Caco-2 (cell line): ENCODE measurements around the gene SSUH2. TPM values are rescaled to one million over a fixed set of nuclear protein-coding genes. Genes with fewer than 3 reads are reported as not detected.
"Not testable (repeated sequence)": the region's sequence is repeated elsewhere in the genome, so short reads cannot be mapped to it uniquely, and the experiment has no call there.

Source experiments
- Bru-seq: library from RNA; stranded (reverse); fragments of 400-500 nt; gene quantifications from one replicate; lab custom pipeline; 2021; lab: Mats Ljungman, UMichigan
- BruChase-seq, 2 experiments: library from RNA; stranded (reverse); fragments of 400-500 nt; gene quantifications; one replicate each; lab custom pipeline; 2021; lab: Mats Ljungman, UMichigan
- BruUV-seq: library from RNA; stranded (reverse); fragments of 400-500 nt; replicated peaks from 2 replicates; lab custom pipeline; 2021; lab: Mats Ljungman, UMichigan
- CTCF ChIA-PET: fragments of 300-600 bp; sonication (Branson Sonifier 250); formaldehyde crosslinking; loops from one replicate; lab custom pipeline; 2022; ENCODE audit warnings: antibody characterized with exemption; lab: Charles Lee
- POLR2A ChIA-PET: fragments of 300-600 bp; sonication (Branson Sonifier 250); formaldehyde crosslinking; loops from one replicate; lab custom pipeline; 2022; ENCODE audit warnings: antibody characterized with exemption; lab: Charles Lee
- DNase-seq, 2 experiments: peaks; one replicate each; pipeline versions ENCODE4 v3.0.0 to v3.0.0-alpha.2; 2020 to 2022
- H3K27me3 ChIP-seq: replicated peaks from 2 replicates; pipeline ENCODE4 v1.6.0; 2011; ENCODE audit warnings: low read length; ENCODE audit not compliant: control insufficient read depth, insufficient read depth
- H3K36me3 ChIP-seq: 2 replicates; pipeline ENCODE4 v1.5.1; 2011; ENCODE audit warnings: low read length; ENCODE audit not compliant: control insufficient read depth, insufficient read depth
- H3K4me1 ChIP-seq: fragments of 250-450 bp; sonication (Bioruptor Pico); 2 replicates; pipeline ENCODE4 v1.5.1; 2020; ENCODE audit warnings: mild to moderate bottlenecking
- H3K4me3 ChIP-seq: 2 replicates; pipeline ENCODE4 v1.5.1; 2011; ENCODE audit warnings: low read depth, mild to moderate bottlenecking, control low read depth, low read length
- H3K9me3 ChIP-seq: fragments of 250-450 bp; sonication (Bioruptor Pico); 2 replicates; pipeline ENCODE4 v1.5.1; 2020; ENCODE audit warnings: mild to moderate bottlenecking, moderate library complexity
- H3K27ac Mint-ChIP-seq: one replicate; pipeline ENCODE4 v1.8.0; 2022; ENCODE audit warnings: mixed read lengths; ENCODE audit not compliant: unreplicated experiment
- H3K27me3 Mint-ChIP-seq: one replicate; pipeline ENCODE4 v1.8.0; 2022; ENCODE audit warnings: mixed read lengths; ENCODE audit not compliant: insufficient read depth, unreplicated experiment
- H3K36me3 Mint-ChIP-seq: one replicate; pipeline ENCODE4 v1.8.0; 2022; ENCODE audit warnings: mild to moderate bottlenecking, mixed read lengths; ENCODE audit not compliant: insufficient read depth, unreplicated experiment
- H3K4me1 Mint-ChIP-seq: one replicate; pipeline ENCODE4 v1.8.0; 2022; ENCODE audit warnings: low read depth, mixed read lengths; ENCODE audit not compliant: unreplicated experiment
- H3K4me3 Mint-ChIP-seq: one replicate; pipeline ENCODE4 v1.8.0; 2022; ENCODE audit warnings: mild to moderate bottlenecking, moderate library complexity, mixed read lengths; ENCODE audit not compliant: unreplicated experiment
- H3K9me3 Mint-ChIP-seq: one replicate; pipeline ENCODE4 v1.8.0; 2022; ENCODE audit warnings: mixed read lengths; ENCODE audit not compliant: unreplicated experiment
- CTCF ChIP-seq, 2 experiments: fragments of 200-600 bp in 1 of 2; IDR thresholded peaks; 1 replicate in 1 of 2; 2 replicates in 1 of 2; pipeline versions ENCODE4 v1.5.1 to v1.8.0; 2011 to 2022; ENCODE audit warnings: antibody characterized with exemption in 1 of 2, control low read depth in 1 of 2, inconsistent platforms in 1 of 2, low read depth in 1 of 2, low read length in 1 of 2, mild to moderate bottlenecking in 1 of 2, moderate library complexity in 1 of 2; ENCODE audit not compliant: insufficient read depth in 1 of 2, severe bottlenecking in 1 of 2, unreplicated experiment in 1 of 2
- intact Hi-C: fragments of 100-400 bp; cut with micrococcal nuclease; formaldehyde crosslinking; loops from one replicate; pipeline ENCODE4 v1.10.0; 2022; ENCODE audit not compliant: unreplicated experiment
- long read RNA-seq: library from polyadenylated mRNA; stranded (forward); transcript quantifications from one replicate; pipeline ENCODE4 v2.0.0, GENCODE V29; 2022
- total RNA-seq: library from RNA; stranded (reverse); gene quantifications from 2 replicates; pipeline ENCODE4 v1.2.3, GENCODE V29; 2022

SSUH2 gene
- total RNA-seq (7.6 and 9.4 TPM in 2 replicates), Bru-seq, nascent RNA (percentile 45 among the genes with signal in this experiment), BruChase-seq, experiment 1, labeled RNA remaining after a 2-hour chase (percentile 52 among the genes with signal in this experiment), BruChase-seq, experiment 2, labeled RNA remaining after a 6-hour chase (percentile 49 among the genes with signal in this experiment)
- long read RNA-seq, partial matches to known transcripts: 0 of 8 reads
- long read RNA-seq, other reads (novel, unspliced or antisense): 2 of 8 reads

GRCh38 chr3:8644748-8645390, at the start of gene SSUH2:
SSUH2 (minus strand) TSS chr3:8644798; CDS start chr3:8644758, 40 bp downstream.
- H3K27ac Mint-ChIP-seq: no peak within 1 kb of the TSS
- H3K4me3 Mint-ChIP-seq: no peak within 1 kb of the TSS
- peaks cover 9% of the 10 kb centered on the region for H3K4me1 Mint-ChIP-seq
- ChIA-PET CTCF (no interaction called here), POLR2A (no interaction called here)
- Histone ChIP-seq H3K4me1 (no peaks in the 10 kb centered on the region), H3K9me3 (no peaks in the 10 kb centered on the region), H3K36me3 (no peaks in the 10 kb centered on the region), H3K27me3 (no peaks in the 10 kb centered on the region), H3K4me3 (no peak within 1 kb of the TSS)
- intact Hi-C loops: no loop called here
- no peaks in the 10 kb centered on the region for H3K9me3 Mint-ChIP-seq
- no peak for DNase-seq
- no TSS peak for BruUV-seq
- H3K36me3 Mint-ChIP-seq: no peaks in the 10 kb centered on the region
- no peak for TF ChIP-seq CTCF (IDR thresholded peaks at IDR 0.05; ENCODE audit: insufficient read depth in 1 of 2, low read depth in 1 of 2, low read length in 1 of 2, severe bottlenecking in 1 of 2, unreplicated experiment in 1 of 2)
- no peaks in the 10 kb centered on the region for H3K27me3 Mint-ChIP-seq

- H3K9me3 Mint-ChIP-seq, intact Hi-C loops, H3K4me3 ChIP-seq, POLR2A ChIA-PET, H3K27me3 Mint-ChIP-seq, H3K4me3 Mint-ChIP-seq, H3K27me3 ChIP-seq, H3K36me3 ChIP-seq, CTCF ChIA-PET, H3K27ac Mint-ChIP-seq, BruUV-seq, DNase-seq, H3K36me3 Mint-ChIP-seq, H3K4me1 Mint-ChIP-seq, H3K4me1 ChIP-seq, H3K9me3 ChIP-seq: not testable (repeated sequence)
Measured at GRCh38 chr3:8691295-8691694, 46.7 kb upstream of the SSUH2 start.

- H3K4me3 Mint-ChIP-seq, DNase-seq, H3K27me3 Mint-ChIP-seq, CTCF ChIA-PET, H3K4me1 ChIP-seq, H3K36me3 Mint-ChIP-seq, H3K9me3 ChIP-seq, H3K4me3 ChIP-seq, H3K27me3 ChIP-seq, POLR2A ChIA-PET, H3K27ac Mint-ChIP-seq, BruUV-seq, H3K9me3 Mint-ChIP-seq, H3K36me3 ChIP-seq, H3K4me1 Mint-ChIP-seq: not testable (repeated sequence)
- intact Hi-C loops: loop anchor here (5.0 kb wide), 1 partner anchor 82 kb away; the partner anchor contains the start of gene OXTR
Measured at GRCh38 chr3:8684992-8685391, 40.4 kb upstream of the SSUH2 start.

GRCh38 chr3:8682850-8683574, 38.4 kb upstream of the SSUH2 start:
- DNase-seq, POLR2A ChIA-PET: not testable (repeated sequence)

GRCh38 chr3:8681881-8682538, 37.4 kb upstream of the SSUH2 start:
- BruUV-seq, POLR2A ChIA-PET, H3K4me1 Mint-ChIP-seq, H3K4me3 Mint-ChIP-seq, H3K27me3 ChIP-seq, H3K4me1 ChIP-seq, CTCF ChIA-PET, H3K36me3 ChIP-seq, H3K27me3 Mint-ChIP-seq, H3K36me3 Mint-ChIP-seq, H3K4me3 ChIP-seq, H3K9me3 ChIP-seq, H3K9me3 Mint-ChIP-seq: not testable (repeated sequence)
- H3K27ac Mint-ChIP-seq: peak overlapping the region; percentile 70
- intact Hi-C loops: loop anchor here (1.0 to 5.0 kb wide), 2 partner anchors 19 to 85 kb away; partner anchors contain the start of gene OXTR
- peak; percentile 71 to 74 for DNase-seq

More at GRCh38 chr3:8682850-8683574, 38.4 kb upstream of the SSUH2 start:
- H3K4me3 Mint-ChIP-seq, H3K4me1 Mint-ChIP-seq, H3K9me3 Mint-ChIP-seq, H3K9me3 ChIP-seq, H3K27me3 Mint-ChIP-seq, H3K36me3 ChIP-seq, H3K4me3 ChIP-seq, BruUV-seq, H3K27me3 ChIP-seq, H3K4me1 ChIP-seq, CTCF ChIA-PET, H3K36me3 Mint-ChIP-seq: not testable (repeated sequence)
- intact Hi-C loops: loop anchor here (1.0 to 5.0 kb wide), 2 partner anchors 20 to 84 kb away; partner anchors contain the start of gene OXTR
- H3K27ac Mint-ChIP-seq: peak overlapping the region; percentile 70
